Ovary (tissue), 1 donor: ENCODE measurements around the gene ARFGAP1.

ENCODE experiments used
- EP300 ChIP-seq: sonication (generic); formaldehyde crosslinking; IDR thresholded peaks from one replicate; pipeline ENCODE4 v1.6.1; 2017; ENCODE audit warnings: antibody characterized with exemption
- POLR2A ChIP-seq: fragments of 450-650 bp; IDR thresholded peaks from one replicate; pipeline ENCODE4 v1.6.1; 2017; ENCODE audit warnings: antibody characterized with exemption, mild to moderate bottlenecking, moderate library complexity

- TF ChIP-seq POLR2A (no peak), EP300 (no peak)
These were observed 4.3 kb downstream of the ARFGAP1 start for GRCh38 chr20:63276956-63277355.
